ENCODE results near the gene TM9SF3.
A peak's percentile ranks its signal among the peaks of the same experiment; 100 is the strongest.
"Not testable (repeated sequence)": the region's sequence is repeated elsewhere in the genome, so short reads cannot be mapped to it uniquely, and the experiment has no call there.

Gene TM9SF3

DNA sequence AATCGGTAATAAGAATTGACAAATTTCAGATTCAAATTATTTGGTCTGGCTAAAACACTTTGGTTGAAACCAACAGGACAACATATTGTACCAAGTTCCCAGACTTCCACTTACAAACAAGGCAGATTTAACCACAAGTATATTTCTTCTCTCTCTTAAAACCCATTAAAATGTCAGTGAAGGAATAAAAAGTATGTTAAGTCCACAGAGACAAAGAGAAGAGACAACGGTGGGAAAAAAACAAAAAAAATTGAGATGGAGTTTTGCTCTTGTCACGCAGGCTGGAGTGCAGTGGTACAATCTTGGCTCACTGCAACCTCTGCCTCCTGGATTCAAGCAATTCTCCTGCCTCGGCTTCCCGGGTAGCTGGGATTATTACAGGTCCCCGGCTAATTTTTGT, 16.3 kb downstream of the TM9SF3 start:
- no peak for DNase-seq (ENCODE audit: low spot score)

DNA sequence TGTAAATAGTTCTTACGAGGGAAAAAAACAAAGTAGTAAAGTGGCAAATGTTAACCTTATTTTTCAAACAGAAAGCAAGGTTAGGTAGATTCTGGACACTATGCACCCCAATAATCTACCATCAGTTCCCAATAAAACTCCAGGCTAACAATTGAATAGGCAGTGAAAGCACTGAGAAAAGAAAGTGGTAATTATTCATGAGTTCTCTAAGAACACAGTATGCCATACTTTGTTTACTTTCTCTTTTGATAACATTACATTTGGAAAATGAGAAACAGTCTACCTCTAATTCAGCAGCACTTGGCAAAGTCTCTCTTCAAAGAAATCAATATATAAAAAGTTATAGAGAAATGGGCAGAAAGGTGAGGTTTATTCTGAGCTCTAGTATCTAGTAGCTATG, 18.4 kb downstream of the TM9SF3 start:
- no peak for DNase-seq (ENCODE audit: low spot score)

DNA sequence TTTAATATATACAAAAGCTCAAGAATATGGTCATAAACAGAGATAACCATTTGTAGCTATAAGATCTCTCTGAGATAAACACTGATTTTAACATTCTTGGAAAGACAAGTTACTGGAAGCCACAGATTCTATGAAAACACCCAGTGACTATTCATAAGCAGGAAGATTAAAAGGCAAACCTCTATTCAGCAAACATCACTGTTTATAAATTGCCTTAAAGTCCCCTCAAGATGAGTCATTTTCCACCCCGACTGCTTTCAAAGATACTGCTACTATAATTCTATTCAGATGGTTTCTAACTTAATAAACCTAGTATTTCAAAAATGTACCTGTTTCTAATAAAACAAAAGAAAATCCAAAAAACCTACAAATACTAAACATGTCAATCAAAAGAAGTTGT, 21.0 kb downstream of the TM9SF3 start:
- no peak for DNase-seq (ENCODE audit: low spot score)

DNA sequence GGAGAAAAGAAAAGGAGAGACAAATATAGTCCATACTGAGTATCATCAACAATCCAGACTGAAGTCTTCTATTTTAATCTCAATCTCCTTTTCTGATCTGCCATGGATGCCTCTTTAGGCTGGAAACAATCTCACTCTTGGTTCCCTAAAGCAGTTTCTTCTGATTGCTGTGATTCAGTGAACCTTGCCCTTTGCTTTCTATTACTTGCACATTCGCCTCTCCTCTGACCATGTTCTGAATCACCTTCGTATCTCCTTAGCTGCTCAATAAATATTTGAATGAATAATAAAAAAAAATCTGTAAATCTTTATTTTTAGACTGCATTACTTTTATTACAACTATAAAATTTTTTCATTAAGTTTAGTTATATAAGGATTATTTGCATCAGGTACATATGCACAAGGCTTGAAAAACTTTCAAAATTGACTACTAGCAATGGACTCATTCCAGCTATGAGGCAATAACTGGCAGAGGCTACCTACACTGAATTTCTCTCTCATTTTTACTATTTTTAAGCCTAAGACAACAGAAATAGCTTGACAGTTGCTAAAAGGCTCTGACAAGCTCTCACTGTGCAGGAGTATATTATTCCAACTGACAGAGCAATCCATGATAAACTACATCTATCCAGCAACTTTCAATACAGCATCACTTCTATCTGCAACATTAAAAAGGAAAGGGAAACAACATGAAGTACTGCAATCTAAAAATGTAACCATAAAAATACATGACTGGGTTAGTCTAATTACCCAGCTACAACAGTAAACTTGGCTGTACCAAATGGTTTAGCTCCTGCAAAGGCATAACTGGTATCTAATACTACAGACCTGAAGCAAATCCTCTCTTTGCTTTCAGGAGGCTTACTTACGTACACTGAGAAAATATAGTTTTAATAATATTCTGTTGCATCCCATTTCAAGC, 25.6 kb downstream of the TM9SF3 start:
- no peak for DNase-seq (ENCODE audit: low spot score)

DNA sequence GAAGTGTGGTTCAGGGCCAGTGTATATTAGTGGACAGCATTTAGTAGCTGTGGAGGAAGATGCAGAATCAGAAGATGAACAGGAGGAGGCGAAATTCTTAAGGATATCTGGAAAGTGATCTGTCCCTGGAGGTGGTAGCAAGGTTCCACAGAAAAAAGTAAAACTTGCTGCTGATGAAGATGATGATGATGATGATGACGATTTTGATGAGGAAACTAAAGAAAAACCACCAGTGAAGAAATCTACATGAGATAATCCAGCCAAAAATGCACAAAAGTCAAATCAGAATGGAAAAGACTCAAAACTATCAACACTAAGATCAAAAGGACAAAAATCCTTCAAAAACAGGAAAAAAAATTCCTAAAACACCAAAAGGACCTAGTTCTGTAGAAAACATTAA, 26.3 kb downstream of the TM9SF3 start:
- no peak for DNase-seq (ENCODE audit: low spot score)

DNA sequence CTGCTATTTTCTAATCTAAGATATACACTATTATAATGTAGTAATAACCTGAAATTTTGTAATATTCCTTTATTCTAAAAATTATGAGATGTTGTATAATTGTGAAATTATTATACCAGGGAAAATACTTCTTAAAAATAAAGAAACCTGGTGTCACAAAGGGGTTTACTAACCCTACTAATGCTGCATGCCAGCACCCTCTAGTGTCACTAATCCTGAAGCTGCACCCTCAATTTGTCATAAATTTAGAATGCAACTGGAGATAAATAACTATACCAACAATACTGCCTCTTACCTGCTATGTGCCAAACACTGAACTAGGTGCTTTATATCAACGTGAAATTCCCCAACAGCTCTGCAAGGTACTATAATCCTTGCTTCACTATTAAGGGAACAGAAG, 30.8 kb downstream of the TM9SF3 start:
- DNase-seq (ENCODE audit: low spot score), result peak; percentile 22

DNA sequence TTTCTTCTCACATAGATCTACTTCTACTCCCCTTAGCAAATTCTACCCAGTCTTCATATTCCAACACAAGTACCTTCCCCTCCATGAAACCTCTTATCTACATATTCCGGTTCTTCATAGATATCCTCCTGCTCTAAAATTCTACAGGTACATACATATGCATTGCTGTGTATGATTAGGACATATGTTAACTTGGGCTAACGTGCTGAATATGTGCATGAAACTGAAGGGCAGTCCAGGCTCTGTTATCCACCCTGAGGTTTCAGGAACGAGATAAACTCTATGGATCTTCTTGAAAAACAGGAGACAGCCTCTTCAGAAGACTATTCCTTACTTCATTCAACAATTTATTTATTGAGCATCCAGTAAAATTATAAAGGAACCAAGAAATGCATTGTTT, 31.5 kb downstream of the TM9SF3 start:
- no peak for DNase-seq (ENCODE audit: low spot score)

DNA sequence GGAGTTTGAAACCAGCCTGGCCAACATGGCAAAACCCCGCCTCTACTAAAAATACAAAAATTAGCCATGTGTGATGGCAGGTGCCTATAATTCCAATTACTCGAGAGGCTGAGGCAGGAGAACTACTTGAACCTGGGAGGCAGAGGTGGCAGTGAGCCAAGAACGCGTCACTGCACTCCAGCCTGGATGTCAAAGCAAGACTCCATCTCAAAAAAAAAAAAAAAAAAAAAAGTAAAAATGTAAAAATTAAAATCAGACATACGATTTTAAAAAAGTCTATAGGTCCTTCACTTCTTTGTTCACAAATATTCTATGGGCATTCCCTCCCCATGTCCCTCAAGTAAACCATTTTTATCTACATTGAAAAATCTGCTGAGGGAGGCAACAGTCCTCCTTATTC, 38.2 kb downstream of the TM9SF3 start:
- DNase-seq (ENCODE audit: low spot score), result no peak

DNA sequence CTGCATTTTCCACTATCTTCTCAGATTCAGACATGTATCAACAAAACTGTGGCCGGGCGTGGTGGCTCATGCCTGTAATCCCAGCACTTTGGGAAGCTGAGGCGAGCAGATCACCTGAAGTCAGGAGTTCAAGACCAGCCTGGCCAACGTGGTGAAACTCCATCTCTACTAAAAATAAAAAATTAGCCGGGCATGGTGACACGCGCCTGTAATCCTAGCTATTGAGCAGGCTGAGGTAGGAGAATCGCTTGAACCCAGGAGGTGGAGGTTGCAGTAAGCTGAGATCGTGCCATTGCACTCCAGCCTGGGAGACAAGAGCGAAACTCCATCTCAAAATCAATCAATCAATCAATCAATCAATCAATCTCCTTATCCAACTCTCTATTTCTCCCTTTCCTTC, 41.3 kb downstream of the TM9SF3 start:
- not testable (repeated sequence) for DNase-seq (ENCODE audit: low spot score)

DNA sequence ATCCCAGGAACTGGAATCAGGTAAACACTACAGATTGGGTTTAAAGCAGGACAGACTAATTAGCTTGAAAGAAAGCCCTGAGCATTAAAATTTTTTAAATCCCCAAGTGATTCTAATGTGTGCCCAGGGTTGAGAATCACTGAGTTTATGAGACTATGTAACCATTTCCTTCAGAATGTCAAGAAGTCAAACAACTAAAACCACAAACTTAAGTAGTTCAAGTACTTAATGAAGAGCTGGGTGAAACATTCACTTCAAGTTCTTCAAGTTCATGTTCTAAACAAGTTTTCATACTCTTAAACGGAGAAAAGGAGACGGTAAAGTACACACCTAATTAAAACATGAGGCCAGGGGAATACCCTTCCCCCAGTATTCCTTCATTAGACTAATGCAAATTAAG, 44.9 kb downstream of the TM9SF3 start:
- peak; percentile 10 for DNase-seq (ENCODE audit: low spot score)

DNA sequence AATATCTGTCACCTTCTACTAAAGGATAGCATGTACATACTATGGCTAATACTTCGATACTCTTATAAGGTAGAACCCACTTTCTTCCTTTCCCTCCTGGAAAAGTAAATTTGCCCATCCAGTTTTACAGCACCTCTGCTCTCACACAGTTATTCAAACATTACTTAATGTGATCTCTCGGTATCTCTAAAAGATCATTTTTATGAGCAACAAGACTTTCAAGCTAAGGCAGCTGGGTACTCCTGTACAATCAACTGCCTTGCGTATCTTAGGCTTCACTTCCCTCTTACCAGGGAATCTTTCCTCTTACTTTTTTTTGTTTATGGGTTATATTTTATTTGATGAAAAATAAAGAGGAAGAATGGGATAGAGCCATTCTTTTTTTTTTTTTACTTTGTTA, 46.6 kb downstream of the TM9SF3 start:
- no peak for DNase-seq (ENCODE audit: low spot score)

DNA sequence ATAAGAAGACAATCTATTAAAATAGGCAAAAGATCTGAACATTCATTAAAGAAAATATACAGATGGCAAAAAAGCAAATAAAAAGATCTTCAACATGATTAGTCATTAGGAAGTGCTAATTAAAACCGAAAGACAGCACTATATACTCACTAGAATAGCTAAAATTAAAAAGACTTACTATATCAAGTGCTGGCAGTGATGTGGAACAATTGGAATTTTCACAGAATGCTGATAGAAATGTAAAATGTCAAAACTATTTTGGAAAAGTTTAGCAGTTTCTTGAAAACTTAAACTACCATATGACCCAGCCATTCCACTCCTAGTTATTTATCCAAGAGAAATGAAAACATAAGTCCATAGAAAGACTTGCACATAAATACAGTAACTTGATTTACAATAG, 48.1 kb downstream of the TM9SF3 start:
- no peak for DNase-seq (ENCODE audit: low spot score)

DNA sequence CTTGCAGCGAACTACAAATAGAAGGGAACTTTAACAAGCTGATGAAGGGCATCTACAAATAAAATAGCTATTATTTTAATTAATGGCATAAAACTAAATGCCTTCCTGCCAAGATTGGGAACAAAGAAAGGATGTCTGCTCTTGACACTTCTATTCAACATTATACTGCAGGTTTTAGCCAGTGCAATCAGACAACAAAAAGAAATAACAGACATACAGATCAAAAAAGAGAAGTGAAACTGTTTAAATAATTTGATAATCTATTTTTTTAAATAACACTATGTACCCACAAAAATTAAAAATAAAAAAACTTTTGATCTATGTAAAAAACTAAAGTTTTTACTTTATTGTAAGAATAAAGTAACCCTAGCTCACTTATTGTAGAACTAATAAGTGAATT, 50.7 kb downstream of the TM9SF3 start:
- DNase-seq (ENCODE audit: low spot score), result no peak

DNA sequence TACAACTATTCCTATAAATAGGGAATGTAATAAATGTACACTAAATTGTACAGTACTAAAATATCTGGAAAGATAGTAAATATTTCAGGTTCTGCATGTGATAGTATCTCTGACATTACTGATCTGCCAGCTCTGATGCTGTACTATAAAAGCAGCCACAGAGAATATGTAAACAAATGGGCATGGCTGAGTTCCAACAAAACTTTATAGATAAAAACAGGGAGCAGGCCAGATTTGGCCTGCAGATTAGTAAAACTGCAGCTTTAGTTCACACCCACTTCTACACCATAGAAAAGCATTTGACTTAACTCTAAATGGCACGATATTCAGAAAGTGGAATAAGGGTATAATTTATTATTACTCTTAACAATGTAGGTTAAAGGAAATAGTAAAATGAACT, 54.3 kb downstream of the TM9SF3 start:
- DNase-seq (ENCODE audit: low spot score), result no peak

DNA sequence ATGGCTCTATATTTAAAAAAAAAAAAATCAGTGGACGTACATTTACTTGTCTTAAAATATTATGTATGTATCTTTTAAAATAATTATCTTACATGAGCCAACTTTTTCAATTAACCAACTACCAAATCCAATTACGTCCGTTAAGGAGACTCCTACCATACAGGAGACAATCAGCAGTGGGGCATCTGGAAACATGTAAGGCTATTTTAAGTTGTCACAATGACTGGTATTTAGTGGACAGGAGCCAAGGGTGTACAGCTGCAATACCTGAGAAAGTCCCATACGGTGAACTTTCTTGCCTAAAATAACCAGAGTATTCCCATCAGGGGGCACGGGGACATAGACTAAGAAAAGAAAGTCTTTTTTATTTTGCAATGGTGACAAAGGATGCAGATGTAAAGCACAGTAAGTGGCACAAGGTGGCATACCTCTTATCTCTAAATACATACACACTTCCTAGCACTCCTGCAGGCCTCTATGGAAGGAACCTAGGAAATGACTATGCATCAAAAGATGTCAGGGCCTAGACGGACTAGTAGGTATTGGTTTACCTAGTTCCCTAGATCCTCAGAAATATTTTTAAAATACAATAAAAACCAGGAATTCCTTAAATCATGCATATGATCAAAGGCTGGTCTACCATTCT, 57.1 kb downstream of the TM9SF3 start:
- DNase-seq (ENCODE audit: low spot score), result no peak

DNA sequence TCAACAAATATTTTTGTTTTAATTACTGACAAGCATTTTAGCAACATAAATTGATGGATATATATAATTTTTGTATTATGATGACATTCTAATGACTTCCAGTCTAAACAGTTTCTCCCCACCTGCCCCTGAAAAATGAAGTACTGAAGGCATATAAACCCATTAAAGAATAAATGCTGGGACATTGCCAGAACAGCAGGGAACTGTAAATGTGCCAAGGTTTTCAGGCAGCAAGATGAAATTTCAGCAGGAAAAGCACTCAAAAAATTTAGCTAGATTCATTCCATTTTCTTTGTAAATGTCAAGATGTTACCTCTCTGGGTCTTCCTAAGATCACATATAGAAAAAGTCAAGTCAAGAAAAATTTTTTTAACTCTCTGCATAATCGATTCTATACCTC, 62.1 kb downstream of the TM9SF3 start:
- no peak for DNase-seq (ENCODE audit: low spot score)

DNA sequence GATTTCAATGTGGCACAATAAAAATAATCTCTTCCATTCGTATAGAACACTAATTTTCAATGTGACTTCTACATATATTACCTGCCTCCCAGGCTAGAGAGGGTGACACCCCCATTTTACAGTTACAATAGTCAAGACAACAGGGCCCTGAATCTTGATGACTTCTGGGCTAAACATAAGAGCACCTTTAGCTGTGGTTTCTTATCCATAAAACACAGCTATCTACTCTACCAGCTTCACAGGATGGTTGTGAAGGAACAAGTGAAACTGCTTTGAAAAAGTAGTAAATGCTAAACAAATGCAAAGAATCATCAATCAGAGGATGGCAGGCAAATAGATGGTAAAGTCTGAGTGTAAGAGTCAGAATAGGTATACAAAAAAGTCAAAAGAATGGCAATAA, 69.5 kb downstream of the TM9SF3 start:
- DNase-seq (ENCODE audit: low spot score), result no peak

DNA sequence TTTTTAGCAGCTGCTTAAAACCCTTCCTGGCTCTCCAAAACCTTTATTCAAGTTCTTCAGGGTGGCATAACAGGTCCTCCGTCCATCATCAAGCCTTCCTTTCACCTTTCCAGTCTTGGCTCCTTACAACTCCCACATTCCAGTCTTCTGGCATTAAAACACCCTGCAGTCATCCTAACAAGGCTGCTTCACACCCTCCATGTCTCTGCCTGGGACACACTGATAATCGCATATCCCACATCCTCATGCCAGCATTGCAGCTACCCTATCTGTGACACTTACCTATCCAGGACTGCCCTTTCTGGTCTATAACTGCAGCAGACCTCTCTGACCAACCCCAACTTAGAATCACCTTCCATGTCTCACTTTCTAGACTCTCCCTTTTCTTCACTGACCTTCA, 70.5 kb downstream of the TM9SF3 start:
- DNase-seq (ENCODE audit: low spot score), result no peak

DNA sequence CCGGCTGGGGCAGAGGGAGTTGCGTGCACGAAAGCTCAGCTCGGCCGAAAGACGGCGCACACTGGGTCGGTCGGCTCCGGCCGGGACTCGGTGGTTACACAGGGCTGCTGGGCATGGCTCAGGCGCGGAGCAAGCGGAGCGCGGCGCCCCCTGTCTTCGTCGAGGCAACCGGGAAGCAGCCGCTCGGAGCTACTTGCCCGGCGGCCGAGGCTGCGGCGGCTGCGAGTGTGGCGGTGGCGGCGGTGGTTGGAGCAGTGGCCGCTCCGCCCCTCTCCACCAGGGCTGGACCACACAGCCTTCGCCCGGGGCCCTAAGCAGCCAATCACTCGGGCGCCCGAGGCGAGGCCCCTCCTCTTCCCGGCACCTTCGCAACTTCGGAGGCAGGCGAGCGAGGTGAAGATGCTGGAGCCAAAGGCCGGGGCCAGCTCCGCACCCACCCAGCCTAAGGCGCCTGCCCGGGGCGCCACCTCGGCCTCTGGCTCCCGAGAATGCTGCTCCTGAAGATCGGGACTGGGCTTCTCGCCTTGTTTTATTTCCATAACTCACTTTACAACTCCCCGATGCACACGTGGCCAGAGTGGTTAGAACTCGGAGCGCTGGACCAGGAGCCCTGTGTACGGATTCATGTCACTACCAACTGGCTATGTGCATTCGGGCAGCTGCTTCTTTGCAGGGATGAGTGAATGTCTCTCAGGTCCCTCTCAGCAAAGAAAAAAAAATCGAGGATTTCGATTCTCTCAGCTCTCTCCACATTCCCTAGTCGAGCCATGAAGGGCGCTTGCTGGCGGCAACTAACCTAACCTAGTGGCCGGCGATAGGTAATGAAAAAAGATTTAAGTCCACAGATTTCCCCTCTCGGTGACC, 72.9 kb downstream of the TM9SF3 start, which contains the start of gene TLL2:
TLL2 (minus strand) TSS at position 229 of the 864 bp plus-strand sequence. CDS start 241 bp downstream, outside the sequence.
- DNase-seq (ENCODE audit: low spot score), result peak; percentile 85

DNA sequence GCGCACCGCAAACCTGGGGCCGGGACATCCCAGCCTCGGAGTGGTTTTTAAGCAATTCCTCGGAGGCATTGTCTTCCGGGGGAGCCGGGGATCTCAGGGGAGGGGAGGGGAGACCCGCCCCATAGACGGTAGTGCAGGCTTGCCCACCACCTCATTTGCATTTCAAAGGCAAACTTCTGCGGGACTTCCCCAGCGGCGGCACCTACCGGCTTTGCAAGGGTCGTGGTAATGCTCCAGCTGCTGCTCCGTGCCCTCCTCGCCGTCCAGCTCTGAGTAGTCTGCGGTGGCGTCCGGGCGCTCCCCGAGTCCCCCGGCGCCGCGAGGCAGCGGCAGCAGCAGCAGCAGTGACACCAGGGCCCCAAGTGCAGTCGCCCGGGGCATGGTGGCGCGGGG, 73.5 kb downstream of the TM9SF3 start:
- DNase-seq (ENCODE audit: low spot score), result no peak

DNA sequence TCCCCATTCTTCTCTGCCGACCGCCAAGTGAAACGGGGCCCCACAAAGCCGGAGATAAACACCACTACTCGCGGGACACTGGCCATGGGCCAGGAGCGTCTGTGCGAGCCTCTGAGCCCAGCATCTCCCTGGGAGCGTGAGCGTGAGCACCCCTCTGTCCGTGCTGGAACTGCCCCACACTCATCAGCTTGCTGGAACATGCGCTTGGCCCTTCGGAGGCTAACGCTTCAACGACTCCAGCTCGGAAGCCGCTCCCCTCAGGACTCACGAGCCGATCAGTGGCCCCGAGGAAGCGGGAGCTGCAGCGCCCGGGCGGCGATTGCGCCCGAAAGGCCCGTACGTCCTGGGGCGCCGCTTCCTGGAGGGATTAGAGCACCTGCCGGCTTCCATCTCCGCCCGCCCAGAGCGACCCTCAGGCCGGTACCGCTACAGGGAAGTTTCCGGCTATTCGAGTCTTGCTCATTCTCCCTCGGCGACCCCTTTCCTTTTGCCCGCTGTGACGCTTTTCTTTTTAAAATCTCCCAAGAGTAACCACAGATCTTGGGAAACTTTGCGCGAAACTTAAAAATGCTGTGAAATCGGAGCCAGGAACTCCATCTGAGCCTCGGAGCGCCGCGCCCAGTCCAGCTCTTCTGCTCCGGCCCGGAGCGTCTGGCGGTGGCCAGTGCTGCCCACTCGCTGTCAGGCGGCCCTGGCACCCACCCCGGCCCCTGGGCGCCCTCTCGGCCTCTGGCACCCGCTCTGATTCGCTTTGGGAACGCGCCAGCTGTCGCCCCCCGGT, 74.1 kb downstream of the TM9SF3 start:
- DNase-seq (ENCODE audit: low spot score), result peak; percentile 41
